H1 (cell line): ENCODE measurements around the gene CAT. TPM values are rescaled to one million over a fixed set of nuclear protein-coding genes. Genes with fewer than 3 reads are reported as not detected.

Experiments used
- CTCF ChIA-PET: fragments of 300-600 bp; sonication (Branson Sonifier 250); formaldehyde crosslinking; loops from one replicate; lab custom pipeline; 2021; ENCODE audit not compliant: partially characterized antibody; lab: Charles Lee
- POLR2A ChIA-PET: fragments of 300-600 bp; sonication (Branson Sonifier 250); formaldehyde crosslinking; loops from one replicate; lab custom pipeline; 2021; ENCODE audit warnings: inconsistent platforms; ENCODE audit not compliant: partially characterized antibody; lab: Charles Lee
- DNase-seq, 2 experiments: peaks; one replicate each; pipeline versions ENCODE4 v3.0.0 to v3.0.0-alpha.2; 2010 to 2022; ENCODE audit warnings: low spot score in 2 of 2, low read depth in 1 of 2, mixed read lengths in 1 of 2
- FAIRE-seq: peaks from 2 replicates; lab custom pipeline; 2011; peaks lifted over from hg19 to GRCh38; lab: Jason Lieb, UNC
- H2AFZ ChIP-seq: 2 replicates; pipeline ENCODE4 v1.8.1; 2012; ENCODE audit warnings: low read length, inconsistent platforms
- H2AK5ac ChIP-seq: 2 replicates; pipeline ENCODE4 v1.6.1; 2013; ENCODE audit warnings: low read depth, low read length
- H2BK120ac ChIP-seq: replicated peaks from 2 replicates; pipeline ENCODE3; 2013; ENCODE audit warnings: low read depth, low read length, inconsistent platforms
- H2BK12ac ChIP-seq: 2 replicates; pipeline ENCODE4 v1.6.1; 2013; ENCODE audit warnings: low read depth, low read length
- H2BK15ac ChIP-seq: 2 replicates; pipeline ENCODE4 v1.6.1; 2013; ENCODE audit warnings: low read length
- H2BK20ac ChIP-seq: 2 replicates; pipeline ENCODE4 v1.6.1; 2013; ENCODE audit warnings: low read length
- H2BK5ac ChIP-seq: 2 replicates; pipeline ENCODE4 v1.6.1; 2013; ENCODE audit warnings: low read depth, low read length
- H3K14ac ChIP-seq: 2 replicates; pipeline ENCODE4 v1.6.1; 2013; ENCODE audit warnings: inconsistent platforms; ENCODE audit not compliant: insufficient read length
- H3K18ac ChIP-seq: 2 replicates; pipeline ENCODE4 v1.6.1; 2013; ENCODE audit warnings: low read length; ENCODE audit errors: extremely low read depth
- H3K23ac ChIP-seq: 2 replicates; pipeline ENCODE4 v1.6.1; 2013; ENCODE audit warnings: inconsistent platforms; ENCODE audit not compliant: insufficient read length
- H3K23me2 ChIP-seq: 2 replicates; pipeline ENCODE4 v1.6.1; 2013; ENCODE audit warnings: low read depth, low read length
- H3K27ac ChIP-seq: 2 replicates; pipeline ENCODE4 v1.6.1; 2011; ENCODE audit warnings: low read depth, low read length, inconsistent platforms
- H3K27me3 ChIP-seq, 4 experiments: replicated peaks in 1 of 4; 1 replicate in 1 of 4; 2 replicates in 3 of 4; pipeline versions ENCODE4 v1.6.1 to v1.8.1; 2011 to 2013; ENCODE audit warnings: low read length in 3 of 4, mild to moderate bottlenecking in 3 of 4, inconsistent platforms in 2 of 4, mixed read lengths in 2 of 4, moderate library complexity in 1 of 4; ENCODE audit not compliant: control insufficient read depth in 3 of 4, insufficient read depth in 3 of 4; ENCODE audit errors: extremely low read depth in 1 of 4
- H3K36me3 ChIP-seq, 4 experiments: 2 replicates each; pipeline versions ENCODE4 v1.6.1 to v1.8.1; 2011 to 2013; ENCODE audit warnings: mild to moderate bottlenecking in 4 of 4, low read length in 3 of 4, moderate library complexity in 2 of 4, control low read depth in 1 of 4, inconsistent platforms in 1 of 4; ENCODE audit not compliant: insufficient read depth in 4 of 4, control insufficient read depth in 2 of 4
- H3K4ac ChIP-seq: replicated peaks from 2 replicates; pipeline ENCODE3; 2013; ENCODE audit warnings: low read length, low read depth, mixed read lengths, inconsistent platforms; ENCODE audit not compliant: insufficient read length
- H3K4me1 ChIP-seq, 4 experiments: replicated peaks in 1 of 4; 1 replicate in 1 of 4; 2 replicates in 3 of 4; pipeline versions ENCODE4 v1.6.1 to v1.8.1; 2011 to 2013; ENCODE audit warnings: low read length in 3 of 4, inconsistent platforms in 2 of 4, mixed read lengths in 1 of 4; ENCODE audit not compliant: insufficient read depth in 4 of 4, control insufficient read depth in 3 of 4
- H3K4me2 ChIP-seq, 2 experiments: 2 replicates each; pipeline versions ENCODE4 v1.6.1 to v1.8.1; 2011 to 2013; ENCODE audit warnings: low read depth in 2 of 2, low read length in 2 of 2, control low read depth in 1 of 2, inconsistent platforms in 1 of 2, mild to moderate bottlenecking in 1 of 2; ENCODE audit not compliant: insufficient read depth in 1 of 2
- H3K4me3 ChIP-seq, 4 experiments: fragments of 200-600, 300-600 bp in 1 of 4; sonication (generic), shearing (Covaris generic), sonication (Bioruptor Twin) in 1 of 4; 2 replicates each; pipeline versions ENCODE4 v1.5.1 to v1.8.1; 2011 to 2016; ENCODE audit warnings: low read length in 4 of 4, low read depth in 3 of 4, control low read depth in 2 of 4, inconsistent platforms in 2 of 4, mild to moderate bottlenecking in 2 of 4, mixed read lengths in 1 of 4, moderate library complexity in 1 of 4; ENCODE audit not compliant: insufficient read depth in 2 of 4; ENCODE audit errors: extremely low read depth in 1 of 4
- H3K56ac ChIP-seq: replicated peaks from 2 replicates; pipeline ENCODE3; 2013; ENCODE audit warnings: low read depth, mild to moderate bottlenecking, mixed read lengths, low read length, inconsistent platforms; ENCODE audit not compliant: insufficient read length
- H3K79me1 ChIP-seq: 2 replicates; pipeline ENCODE4 v1.6.1; 2013; ENCODE audit warnings: low read depth, low read length, control low read depth
- H3K79me2 ChIP-seq, 2 experiments: 2 replicates each; pipeline versions ENCODE4 v1.6.1 to v1.8.1; 2012 to 2013; ENCODE audit warnings: low read length in 2 of 2, mild to moderate bottlenecking in 2 of 2, inconsistent platforms in 1 of 2; ENCODE audit not compliant: insufficient read depth in 2 of 2, control insufficient read depth in 1 of 2
- H3K9ac ChIP-seq, 4 experiments: replicated peaks in 1 of 4; 1 replicate in 1 of 4; 2 replicates in 3 of 4; pipeline versions ENCODE4 v1.6.1 to v1.8.1; 2011 to 2013; ENCODE audit warnings: low read depth in 3 of 4, low read length in 3 of 4, control low read depth in 2 of 4, mild to moderate bottlenecking in 2 of 4, moderate library complexity in 2 of 4, inconsistent platforms in 1 of 4; ENCODE audit errors: extremely low read depth in 1 of 4
- H3K9me3 ChIP-seq, 2 experiments: 2 replicates each; pipeline versions ENCODE4 v1.6.1 to v1.8.1; 2012 to 2013; ENCODE audit warnings: mild to moderate bottlenecking in 2 of 2, moderate library complexity in 2 of 2, control low read depth in 1 of 2, inconsistent platforms in 1 of 2, low read depth in 1 of 2, low read length in 1 of 2, mixed read lengths in 1 of 2; ENCODE audit not compliant: insufficient read depth in 2 of 2
- H4K20me1 ChIP-seq, 2 experiments: replicated peaks in 1 of 2; 2 replicates each; pipeline versions ENCODE3 to v1.8.1; 2011 to 2013; ENCODE audit warnings: inconsistent platforms in 2 of 2, low read length in 2 of 2, mild to moderate bottlenecking in 1 of 2; ENCODE audit not compliant: insufficient read depth in 2 of 2, control insufficient read depth in 1 of 2
- H4K5ac ChIP-seq: 2 replicates; pipeline ENCODE4 v1.6.1; 2013; ENCODE audit warnings: low read length, low read depth, mixed read lengths, inconsistent platforms; ENCODE audit not compliant: insufficient read length
- H4K8ac ChIP-seq: 2 replicates; pipeline ENCODE4 v1.8.0; 2013; ENCODE audit warnings: mild to moderate bottlenecking, moderate library complexity, low read length, inconsistent platforms; ENCODE audit not compliant: insufficient read depth; ENCODE audit errors: extremely low read depth
- H4K91ac ChIP-seq: replicated peaks from 2 replicates; pipeline ENCODE3; 2013; ENCODE audit warnings: low read length, mixed read lengths, inconsistent platforms; ENCODE audit not compliant: insufficient read length
- CHD2 ChIP-seq: IDR thresholded peaks from 2 replicates; pipeline ENCODE4 v1.6.1; 2012; ENCODE audit warnings: low read length, improper control_type of control experiment
- YY1 ChIP-seq: IDR thresholded peaks from 2 replicates; pipeline ENCODE4 v1.6.1; 2011; ENCODE audit warnings: low read depth, mild to moderate bottlenecking, low read length
- WGBS, 2 experiments: shearing (Covaris generic) in 1 of 2; methylation state at CpG; one replicate each; pipeline versions ENCODE4 v1.1.6 to v1.1.7; 2013 to 2015; ENCODE audit warnings: low lambda C conversion rate in 2 of 2, mixed read lengths in 2 of 2, inconsistent platforms in 1 of 2, low coverage in 1 of 2, missing lambda C conversion rate in 1 of 2; ENCODE audit not compliant: insufficient replicate concordance in 2 of 2, insufficient coverage in 1 of 2, insufficient read length in 1 of 2; ENCODE audit errors: extremely low coverage in 1 of 2, missing lambda C conversion rate in 1 of 2; 5-methylcytosine and 5-hydroxymethylcytosine counted together
- polyA plus RNA-seq, 7 experiments: library from polyadenylated mRNA; depleted of rRNA in 3 of 7; stranded (reverse) in 5 of 7; unstranded in 2 of 7; fragments of >200 nt in 5 of 7; fragments of 200-250 nt in 2 of 7; gene quantifications; 1 replicate in 5 of 7; 2 replicates in 1 of 7; 4 replicates in 1 of 7; pipeline versions ENCODE4 v1.2.1 to v1.2.3, GENCODE V29; 2011 to 2013; ENCODE audit warnings: missing spikeins in 2 of 7, mixed read lengths in 2 of 7
- total RNA-seq: library from RNA; stranded (reverse); fragmentation: NEBNext Ultra II Directional; extraction: Animal tissue kit (Norgen Biotek cat#: 25700); gene quantifications from 2 replicates; pipeline ENCODE4 v1.2.1, GENCODE V29; 2021

Gene CAT
- total and polyA plus RNA-seq, 2 of the 8 experiments (the other 6 are each of a cell fraction or from before 2014, with no cell fraction given): 9.6 to 15.0 TPM

GRCh38 chr11:34488855-34489557 lies 50.3 kb downstream of the CAT start:
- Histone ChIP-seq H2BK12ac (no peak overlapping the region), H2BK15ac (no peak overlapping the region), H2BK20ac (no peak overlapping the region), H3K4me1 (no peaks in the 10 kb centered on the region), H2BK5ac (no peak overlapping the region), H2AFZ (no peak overlapping the region), H2AK5ac (no peak overlapping the region), H3K4ac (no peak overlapping the region), H3K23ac (no peak overlapping the region), H4K91ac (no peak overlapping the region), H3K4me3 (no peak overlapping the region), H3K36me3 (no peaks in the 10 kb centered on the region), H3K56ac (no peak overlapping the region), H3K4me2 (no peak overlapping the region), H3K79me2 (no peaks in the 10 kb centered on the region), H4K5ac (no peak overlapping the region), H3K9ac (no peak overlapping the region), H3K27ac (no peak overlapping the region), H4K8ac (peak overlapping the region; percentile 20; the same call in 1 of the 2 replicates), H3K23me2 (no peaks in the 10 kb centered on the region), H3K14ac (no peak overlapping the region), H4K20me1 (no peaks in the 10 kb centered on the region), H3K9me3 (no peaks in the 10 kb centered on the region), H3K79me1 (no peaks in the 10 kb centered on the region), H3K27me3 (no peaks in the 10 kb centered on the region), H2BK120ac (no peak overlapping the region), H3K18ac (no peak overlapping the region)
- POLR2A ChIA-PET: no interaction called here
- no peak for DNase-seq
- TF ChIP-seq CHD2 (no peak), YY1 (no peak)
- 98% methylated on average over 12 of the region's 12 CpGs; no CpG with 5 or more reads in 1 of the 2 experiments for WGBS, 2 experiments
- CTCF ChIA-PET: interaction anchor here (0.6 to 1.9 kb wide), 7 partner anchors 21 to 397 kb away, joined by 3 to 7 read pairs (median 3); partner anchors contain the start of gene ELF5
- no peak for FAIRE-seq
